Loucy (cell line): ENCODE results near the gene ANGPTL8.

Experiments used
- H2AFZ ChIP-seq: fragments of 200-600 bp; sonication (generic); 2 replicates; pipeline ENCODE4 v1.6.0; 2016; ENCODE audit warnings: antibody characterized with exemption, mild to moderate bottlenecking, low read length, moderate library complexity
- H3F3A ChIP-seq: fragments of 200-600 bp; 2 replicates; pipeline ENCODE4 v1.6.0; 2016; ENCODE audit warnings: antibody characterized with exemption, low read depth, mild to moderate bottlenecking
- H3K27me3 ChIP-seq: fragments of 200-600 bp; sonication (generic); 2 replicates; pipeline ENCODE4 v1.6.1; 2014; ENCODE audit warnings: low read length, mild to moderate bottlenecking; ENCODE audit not compliant: insufficient read depth, poor library complexity, severe bottlenecking
- H3K36me3 ChIP-seq: fragments of 200-600 bp; sonication (generic); 2 replicates; pipeline ENCODE4 v1.6.1; 2016; ENCODE audit warnings: low read length; ENCODE audit not compliant: insufficient read depth
- H3K4me1 ChIP-seq: fragments of 200-600 bp; sonication (generic); 2 replicates; pipeline ENCODE4 v1.5.1; 2014; ENCODE audit warnings: low read length, mild to moderate bottlenecking; ENCODE audit not compliant: insufficient read depth, poor library complexity, severe bottlenecking
- H3K4me2 ChIP-seq: fragments of 200-600 bp; sonication (generic); 2 replicates; pipeline ENCODE4 v1.6.0; 2014; ENCODE audit warnings: antibody characterized with exemption, low read length, low read depth, mild to moderate bottlenecking; ENCODE audit not compliant: poor library complexity, severe bottlenecking
- H3K4me3 ChIP-seq: fragments of 200-600 bp; sonication (generic); 2 replicates; pipeline ENCODE4 v1.5.1; 2014; ENCODE audit warnings: low read length, mild to moderate bottlenecking, mixed read lengths; ENCODE audit not compliant: poor library complexity, severe bottlenecking
- H3K79me2 ChIP-seq: fragments of 200-600 bp; sonication (generic); 2 replicates; pipeline ENCODE4 v1.6.1; 2014; ENCODE audit warnings: low read length; ENCODE audit not compliant: insufficient read depth
- H3K9ac ChIP-seq: fragments of 200-600 bp; sonication (generic); 2 replicates; pipeline ENCODE4 v1.6.0; 2014; ENCODE audit warnings: mild to moderate bottlenecking, low read depth, low read length, moderate library complexity; ENCODE audit not compliant: poor library complexity, severe bottlenecking
- H3K9me2 ChIP-seq: fragments of 200-600 bp; sonication (generic); replicated peaks from 2 replicates; pipeline ENCODE4 v1.6.1; 2016; ENCODE audit warnings: low read depth, low read length, mixed read lengths
- H3K9me3 ChIP-seq: fragments of 200-600 bp; sonication (generic); 2 replicates; pipeline ENCODE4 v1.6.1; 2014; ENCODE audit warnings: mild to moderate bottlenecking, antibody characterized with exemption, low read length, low read depth; ENCODE audit not compliant: insufficient read depth
- H4K20me1 ChIP-seq: fragments of 200-600 bp; sonication (generic); 2 replicates; pipeline ENCODE4 v1.6.0; 2014; ENCODE audit warnings: antibody characterized with exemption, low read length, mild to moderate bottlenecking; ENCODE audit not compliant: insufficient read depth, poor library complexity, severe bottlenecking
- CTCF ChIP-seq: fragments of 200-600 bp; sonication (generic); conservative IDR thresholded peaks from 2 replicates; pipeline ENCODE4 v1.5.1; 2014; ENCODE audit warnings: mild to moderate bottlenecking, antibody characterized with exemption, low read length
- EZH2phosphoT487 ChIP-seq: fragments of 200-600 bp; IDR thresholded peaks from 2 replicates; pipeline ENCODE4 v1.6.1; 2018; ENCODE audit warnings: antibody characterized with exemption, mild to moderate bottlenecking, moderate library complexity, borderline replicate concordance

ANGPTL8 gene

GRCh38 chr19:11252665-11253355 lies 13.4 kb downstream of the ANGPTL8 start:
- Histone ChIP-seq H3K4me1 (no peaks in the 10 kb centered on the region), H3K27me3 (no peaks in the 10 kb centered on the region), H3K4me3 (no peak overlapping the region), H3K9me3 (no peaks in the 10 kb centered on the region), H4K20me1 (no peaks in the 10 kb centered on the region), H3K4me2 (no peak overlapping the region), H3K36me3 (no peaks in the 10 kb centered on the region), H3F3A (no peaks in the 10 kb centered on the region), H3K9ac (no peak overlapping the region), H3K79me2 (no peaks in the 10 kb centered on the region), H3K9me2 (no peaks in the 10 kb centered on the region), H2AFZ (no peak overlapping the region)
- no peak for TF ChIP-seq CTCF
- TF ChIP-seq EZH2phosphoT487 = no peak

GRCh38 chr19:11254666-11255065 lies 15.2 kb downstream of the ANGPTL8 start:
- Histone ChIP-seq H3K36me3 (no peaks in the 10 kb centered on the region), H3K79me2 (no peaks in the 10 kb centered on the region), H3K9me3 (no peaks in the 10 kb centered on the region), H3K9me2 (no peaks in the 10 kb centered on the region), H3K4me2 (no peak overlapping the region), H3K4me1 (no peaks in the 10 kb centered on the region), H3K9ac (no peak overlapping the region), H3K27me3 (no peaks in the 10 kb centered on the region), H3F3A (no peaks in the 10 kb centered on the region), H3K4me3 (no peak overlapping the region), H4K20me1 (no peaks in the 10 kb centered on the region), H2AFZ (no peak overlapping the region)
- TF ChIP-seq CTCF = peak; percentile 45
- TF ChIP-seq EZH2phosphoT487 = no peak

GRCh38 chr19:11256189-11256588 lies 16.8 kb downstream of the ANGPTL8 start:
- Histone ChIP-seq H3K36me3 (no peaks in the 10 kb centered on the region), H3K9me2 (no peaks in the 10 kb centered on the region), H2AFZ (no peak overlapping the region), H4K20me1 (no peaks in the 10 kb centered on the region), H3F3A (no peaks in the 10 kb centered on the region), H3K4me3 (no peak overlapping the region), H3K9me3 (no peaks in the 10 kb centered on the region), H3K4me1 (no peaks in the 10 kb centered on the region), H3K4me2 (no peak overlapping the region), H3K27me3 (no peaks in the 10 kb centered on the region), H3K9ac (no peak overlapping the region), H3K79me2 (no peaks in the 10 kb centered on the region)
- TF ChIP-seq EZH2phosphoT487 (no peak), CTCF (no peak)
